ENCODE results near the gene KRTAP10-5.
"Not testable (repeated sequence)": the region's sequence is repeated elsewhere in the genome, so short reads cannot be mapped to it uniquely, and the experiment has no call there.

The KRTAP10-5 gene

DNA sequence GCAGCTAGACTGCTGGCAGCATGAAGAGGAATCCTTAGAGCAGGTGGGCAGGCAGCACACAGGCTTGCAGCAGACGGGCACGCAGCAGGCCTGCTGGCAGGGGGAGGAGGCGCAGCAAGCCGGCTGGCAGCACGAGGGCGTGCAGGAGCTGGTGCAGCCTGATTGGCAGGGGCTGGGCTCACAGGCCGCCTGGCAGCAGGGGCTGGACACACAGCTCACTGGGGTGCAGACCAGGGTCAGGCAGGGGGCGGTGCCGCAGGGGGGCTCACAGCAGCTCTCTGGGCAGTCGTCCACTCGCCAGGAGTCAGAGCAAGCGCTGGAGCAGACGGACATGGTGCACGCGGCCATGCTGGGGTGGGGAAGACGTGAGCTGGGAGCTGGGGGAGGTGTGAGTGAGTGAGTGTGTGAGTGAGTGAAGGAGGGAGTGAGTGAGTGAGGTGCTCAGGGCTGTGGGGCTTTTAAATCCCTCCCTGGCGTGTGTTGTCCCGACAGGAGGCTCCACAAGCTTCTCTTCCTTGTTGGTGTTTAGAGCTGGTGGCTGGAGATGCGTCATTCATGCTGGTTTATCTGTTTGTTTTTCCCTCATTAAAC lies at the start of gene KRTAP10-5:
Gene KRTAP10-5, minus strand, starts transcription at position 374 of the 591 bp plus-strand sequence. Its CDS starts 26 bp downstream, at position 348.
- DNase-seq = not testable (repeated sequence)

- DNase-seq = no peak
These were observed 48.4 kb upstream of the KRTAP10-5 start for GRCh38 chr21:44628707-44629391.

DNA sequence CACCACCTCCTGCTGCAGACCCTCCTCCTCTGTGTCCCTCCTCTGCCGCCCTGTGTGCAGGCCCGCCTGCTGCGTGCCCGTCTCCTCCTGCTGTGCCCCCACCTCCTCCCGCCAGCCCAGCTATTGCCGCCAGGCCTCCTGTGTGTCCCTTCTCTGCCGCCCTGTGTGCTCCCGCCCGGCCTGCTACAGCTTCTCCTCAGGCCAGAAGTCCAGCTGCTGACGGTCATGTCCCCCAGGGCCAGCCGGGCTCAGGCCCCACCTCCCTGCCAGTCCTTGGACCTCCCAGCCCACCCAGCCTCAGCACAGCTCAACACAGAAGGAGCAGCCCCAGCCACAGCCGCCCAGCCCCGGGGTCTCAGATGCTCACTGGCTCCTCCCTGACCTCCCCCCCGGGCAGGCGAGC lies 47.4 kb upstream of the KRTAP10-5 start:
- not testable (repeated sequence) for DNase-seq

GRCh38 chr21:44627181-44627822 lies 46.9 kb upstream of the KRTAP10-5 start:
- DNase-seq = not testable (repeated sequence)

- DNase-seq = no peak
These were observed 46.3 kb upstream of the KRTAP10-5 start, which contains the start of gene KRTAP10-9 for GRCh38 chr21:44626673-44627143. KRTAP10-9 (plus strand) TSS chr21:44627093; CDS start chr21:44627172, 79 bp downstream.

DNA sequence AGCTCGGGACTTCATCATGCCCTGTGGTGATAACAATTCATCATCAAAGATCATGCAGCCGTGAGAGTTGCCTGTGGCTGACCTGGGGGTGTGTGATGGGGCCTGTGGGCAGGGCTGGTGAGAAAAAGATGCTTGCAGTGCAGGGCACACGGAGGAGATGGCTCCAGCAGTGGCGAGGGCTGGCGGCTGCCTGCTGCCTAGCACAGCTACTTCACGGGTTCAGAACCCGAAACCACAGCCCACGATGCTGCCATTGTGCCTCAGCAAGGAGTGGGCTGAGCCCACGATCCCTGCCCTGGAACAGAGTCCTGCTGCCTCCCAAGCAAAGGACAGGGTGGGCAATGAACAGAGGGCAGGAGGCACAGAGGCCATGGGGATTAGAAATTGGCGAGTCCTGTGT lies 45.9 kb upstream of the KRTAP10-5 start:
- DNase-seq = no peak

DNA sequence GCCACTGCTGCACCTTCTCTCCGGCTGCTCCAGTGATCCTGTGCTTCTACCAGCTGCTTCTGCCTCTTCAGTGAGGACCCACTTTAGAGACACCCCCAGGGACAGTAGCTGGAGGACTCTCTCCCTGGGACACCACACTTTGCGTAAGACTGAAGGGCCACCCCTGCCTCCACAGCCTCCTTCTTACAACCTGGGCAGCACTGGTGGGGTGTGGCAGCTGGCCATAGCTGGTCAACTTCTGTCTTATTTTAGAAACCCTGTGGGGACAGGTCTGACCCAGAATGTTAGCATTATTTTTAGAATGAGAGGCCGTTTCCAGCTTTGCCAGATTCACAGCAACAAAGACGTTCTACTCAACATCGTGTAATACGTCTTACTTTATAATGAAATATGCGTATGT lies 45.4 kb upstream of the KRTAP10-5 start:
- no peak for DNase-seq

GRCh38 chr21:44623575-44623974 lies 43.2 kb upstream of the KRTAP10-5 start:
- DNase-seq = no peak

- no peak for DNase-seq
These were observed 39.5 kb upstream of the KRTAP10-5 start for GRCh38 chr21:44619886-44620285.

DNA sequence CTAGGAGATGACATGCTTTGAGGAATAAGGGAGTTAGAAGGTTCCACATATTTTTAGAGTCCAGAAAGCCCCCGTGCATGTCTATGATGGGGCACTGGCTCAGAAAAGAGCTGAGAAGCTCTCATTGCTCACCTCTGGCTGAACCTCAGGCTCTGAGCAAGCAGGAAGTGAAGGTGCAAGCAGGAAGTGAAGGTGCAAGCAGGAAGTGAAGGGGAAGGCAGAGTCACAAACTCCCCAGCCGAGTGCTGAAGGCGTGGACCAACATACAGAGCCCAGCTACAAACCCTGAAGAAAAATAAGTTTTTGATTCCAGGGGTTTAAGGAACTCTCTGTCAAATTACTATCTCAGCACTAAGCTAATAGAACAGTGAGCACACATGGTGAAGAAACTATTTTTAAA lies 38.5 kb upstream of the KRTAP10-5 start:
- DNase-seq = no peak

DNA sequence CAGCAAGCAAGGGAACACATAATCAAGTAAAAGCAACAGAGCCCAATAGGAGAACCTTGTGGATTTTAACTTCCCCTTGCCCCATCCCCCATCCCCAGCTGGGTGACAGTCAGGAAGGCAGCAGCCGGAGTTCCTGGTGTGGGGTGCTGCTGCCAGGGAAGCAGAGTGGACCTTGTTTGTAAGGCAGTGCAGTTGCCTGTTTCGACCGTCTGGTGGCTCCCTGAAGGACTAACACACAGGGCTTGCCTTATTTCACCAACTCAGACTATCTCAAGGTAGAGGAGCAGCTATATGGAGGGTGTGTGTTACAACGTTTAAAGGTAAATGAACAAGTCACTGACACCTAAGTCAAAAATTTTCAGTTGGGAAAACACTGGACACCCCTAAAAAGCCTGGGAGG lies 38.1 kb upstream of the KRTAP10-5 start:
- DNase-seq = no peak

DNA sequence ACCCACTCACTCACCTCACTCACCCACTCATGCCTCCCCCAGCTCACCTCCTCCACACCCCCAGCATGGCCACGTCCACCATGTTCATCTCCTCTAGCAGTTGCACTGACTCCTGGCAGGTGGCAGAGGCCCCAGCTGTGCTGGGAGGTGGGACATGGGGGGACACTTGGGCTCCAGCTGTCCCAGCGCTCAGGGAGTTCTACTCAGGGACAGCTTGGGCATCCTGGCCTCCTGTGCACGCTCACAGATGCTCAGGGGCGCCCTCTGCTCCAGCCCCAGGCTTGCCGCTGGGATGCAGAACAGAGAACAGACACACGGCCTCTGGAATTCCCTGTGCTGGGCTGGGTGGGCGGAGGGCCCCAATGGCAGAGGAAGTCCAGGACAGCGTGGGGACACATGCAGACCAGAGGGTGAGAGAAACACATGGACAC lies 36.7 kb upstream of the KRTAP10-5 start:
- DNase-seq = no peak

DNA sequence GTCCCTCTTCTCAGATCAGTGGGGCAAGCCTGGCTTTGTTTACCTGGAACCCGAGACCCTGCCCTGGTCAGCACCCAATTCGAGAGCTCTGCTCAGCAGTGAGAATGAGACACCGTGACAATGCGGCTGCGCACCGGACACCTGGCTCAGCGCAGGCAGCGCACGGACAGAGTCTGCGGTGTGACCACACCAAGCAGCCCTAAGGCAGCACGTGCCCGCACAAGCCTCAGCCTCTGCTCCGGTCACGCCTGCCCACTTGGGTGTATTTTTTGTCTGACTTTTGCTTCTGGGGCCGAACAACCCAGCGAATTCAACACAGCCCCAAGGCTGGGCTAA lies 36.2 kb upstream of the KRTAP10-5 start:
- no peak for DNase-seq

GRCh38 chr21:44615911-44616590 lies 35.6 kb upstream of the KRTAP10-5 start:
- no peak for DNase-seq

GRCh38 chr21:44615466-44615865 lies 35.1 kb upstream of the KRTAP10-5 start:
- DNase-seq = no peak

DNA sequence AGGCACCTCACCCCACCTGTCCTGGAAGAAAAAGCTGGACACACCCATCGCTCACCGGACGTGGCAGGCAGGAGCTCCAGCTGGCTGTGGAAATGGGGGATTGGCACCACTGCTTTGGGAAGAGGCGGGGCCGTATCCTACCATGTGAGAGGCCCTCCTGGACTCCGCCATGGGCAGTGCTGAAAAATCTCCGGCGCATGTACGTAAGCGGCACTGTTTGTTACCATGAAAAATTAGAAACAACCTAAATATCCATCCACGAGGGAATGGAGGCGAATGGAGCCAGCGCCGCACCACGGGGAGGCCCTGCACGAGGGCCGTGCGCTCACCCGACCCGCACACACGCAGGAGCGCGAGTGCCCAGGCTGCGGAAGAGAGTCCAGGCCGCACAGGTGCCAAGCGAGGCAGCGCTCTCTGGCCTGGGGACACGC lies 34.6 kb upstream of the KRTAP10-5 start:
- no peak for DNase-seq

DNA sequence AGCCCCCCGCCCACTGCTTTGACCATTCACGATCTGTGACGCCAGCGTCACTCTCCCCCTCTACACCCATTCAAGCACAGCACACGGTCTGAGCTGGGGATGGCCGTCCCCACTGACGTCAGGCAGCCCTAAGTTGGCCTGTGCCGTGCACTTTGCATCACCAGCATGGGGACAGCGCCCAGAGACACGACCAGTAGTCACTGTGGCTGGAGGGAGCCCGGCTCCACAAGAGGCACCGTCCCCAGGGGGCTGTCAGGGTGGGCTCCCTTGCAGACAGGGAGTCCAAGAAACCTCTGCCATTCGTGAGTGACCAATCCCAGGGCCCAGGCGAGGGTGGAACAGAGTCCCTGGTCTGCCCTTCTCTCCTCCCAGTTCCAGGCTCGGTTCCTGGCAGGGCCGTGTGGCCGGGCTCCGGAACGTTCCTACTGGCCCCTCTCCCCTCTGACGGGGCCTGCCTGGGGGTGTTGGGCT lies 33.8 kb upstream of the KRTAP10-5 start:
- DNase-seq = no peak

DNA sequence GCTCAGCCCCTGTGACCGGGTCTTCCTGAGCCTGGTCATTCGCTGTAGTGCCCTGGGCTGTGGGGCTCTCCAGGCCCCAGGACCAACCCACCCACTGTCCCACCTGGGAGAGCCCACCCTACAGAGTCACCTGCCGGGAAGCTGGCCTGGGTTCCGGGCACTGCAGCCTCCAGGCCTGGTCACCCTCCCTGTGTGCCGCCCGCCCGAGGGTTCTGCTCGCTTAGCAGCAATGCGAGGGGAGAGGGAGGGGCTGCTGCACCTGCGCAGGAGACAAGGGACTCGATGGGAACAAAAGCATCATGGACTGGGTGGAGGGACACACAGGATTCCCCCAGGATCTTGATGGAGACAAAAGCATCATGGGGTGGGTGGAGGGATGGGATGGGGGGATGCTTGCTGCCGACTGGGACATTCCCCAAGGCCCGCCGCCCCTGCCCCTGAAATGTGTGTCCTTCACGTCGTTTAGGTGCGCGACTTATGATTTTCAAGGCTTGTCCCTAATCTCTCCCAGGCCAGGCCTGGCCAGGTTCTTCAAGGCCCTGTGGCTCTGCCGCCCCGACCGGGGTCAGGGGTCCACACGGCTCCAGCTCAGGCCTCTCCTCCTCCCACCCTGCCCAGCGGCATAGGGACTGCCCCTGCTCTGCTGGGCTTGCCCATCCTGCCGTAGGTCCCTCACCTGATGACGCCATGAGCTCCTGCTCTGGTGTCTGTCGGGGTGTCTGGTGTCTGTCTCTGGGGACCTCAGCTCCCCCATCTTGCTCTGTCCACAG lies 33.2 kb upstream of the KRTAP10-5 start:
- no peak for DNase-seq

GRCh38 chr21:44612669-44613229 lies 32.3 kb upstream of the KRTAP10-5 start:
- no peak for DNase-seq

DNA sequence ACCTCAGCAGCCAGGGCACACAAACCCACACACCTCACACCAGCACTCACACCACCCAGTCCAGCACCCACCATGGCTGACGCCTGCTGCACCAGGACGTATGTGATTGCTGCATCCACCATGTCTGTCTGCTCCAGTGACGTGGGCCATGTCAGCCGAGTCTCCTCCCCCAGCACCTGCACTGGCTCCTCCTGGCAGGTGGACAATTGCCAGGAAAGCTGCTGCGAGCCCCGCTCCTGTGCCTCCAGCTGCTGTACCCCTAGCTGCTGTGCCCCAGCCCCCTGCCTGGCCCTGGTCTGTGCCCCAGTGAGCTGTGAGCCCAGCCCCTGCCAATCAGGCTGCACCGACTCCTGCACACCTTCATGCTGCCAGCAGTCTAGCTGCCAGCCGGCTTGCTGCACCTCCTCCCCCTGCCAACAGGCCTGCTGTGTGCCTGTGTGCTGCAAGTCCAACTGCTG lies 31.7 kb upstream of the KRTAP10-5 start, which contains the start of gene KRTAP10-8:
Gene KRTAP10-8, plus strand, starts transcription at position 51 of the 458 bp plus-strand sequence. Its CDS starts 22 bp downstream, at position 73.
- DNase-seq = no peak

DNA sequence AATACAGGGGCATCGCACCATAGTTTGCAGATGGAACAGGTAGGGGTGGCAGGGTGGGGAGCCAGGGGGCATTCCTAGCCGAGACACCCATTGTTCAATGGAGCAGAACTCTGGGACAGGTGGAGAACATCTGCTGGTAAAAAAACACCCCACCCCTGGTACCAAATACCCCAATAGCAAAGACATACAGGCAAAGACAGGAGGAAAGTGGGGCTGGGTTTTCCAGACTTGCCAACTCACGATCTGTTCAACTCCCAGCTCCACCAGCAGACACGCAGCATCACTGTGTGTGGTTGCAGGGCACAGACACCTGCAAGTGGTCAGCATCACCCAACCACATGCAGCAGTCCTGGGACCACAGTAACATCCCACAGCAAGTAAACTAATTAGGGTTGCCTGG lies 31.1 kb upstream of the KRTAP10-5 start:
- DNase-seq = no peak
